Naive thymus-derived CD8-positive, alpha-beta T cell (primary cell): ENCODE data around the gene RAD18. TPM values are rescaled to one million over a fixed set of nuclear protein-coding genes. Genes with fewer than 3 reads are reported as not detected.

ENCODE experiments used
- ATAC-seq, 2 donors: fragments of 150-1000 bp; cut with Tn5 transposase in 1 of 2; sonication (Bioruptor Pico), chemical (Tn5 transposase) in 1 of 2; 1 replicate in 1 of 2; 2 replicates in 1 of 2; pipeline ENCODE4 v1.10.0; 2021; ENCODE audit warnings: mild to moderate bottlenecking in 2 of 2, moderate library complexity in 2 of 2
- POLR2A ChIA-PET: fragments of 350-600 bp; sonication (Branson Sonifier 250); formaldehyde crosslinking; loops from one replicate; lab custom pipeline; 2021; ENCODE audit warnings: antibody characterized with exemption; lab: Charles Lee
- DNase-seq, 10 donors: peaks; one replicate each; pipeline versions ENCODE4 v3.0.0 to v3.0.0-alpha.2; 2020 to 2022
- H3K27ac Mint-ChIP-seq, 10 donors: one replicate each; pipeline ENCODE4 v1.8.0; 2020 to 2022; ENCODE audit warnings: mild to moderate bottlenecking in 10 of 10, mixed read lengths in 10 of 10, moderate library complexity in 4 of 10, inconsistent platforms in 1 of 10
- H3K27me3 Mint-ChIP-seq, 5 donors: one replicate each; pipeline ENCODE4 v1.8.0; 2021 to 2022; ENCODE audit warnings: mixed read lengths in 5 of 5
- H3K36me3 Mint-ChIP-seq, 3 donors: one replicate each; pipeline ENCODE4 v1.8.0; 2020 to 2022; ENCODE audit warnings: mixed read lengths in 3 of 3, mild to moderate bottlenecking in 2 of 3, inconsistent platforms in 1 of 3
- H3K4me1 Mint-ChIP-seq, 4 donors: one replicate each; pipeline ENCODE4 v1.8.0; 2021 to 2022; ENCODE audit warnings: mixed read lengths in 4 of 4
- H3K4me3 Mint-ChIP-seq, 10 donors: one replicate each; pipeline ENCODE4 v1.8.0; 2020 to 2022; ENCODE audit warnings: mild to moderate bottlenecking in 10 of 10, mixed read lengths in 10 of 10, moderate library complexity in 6 of 10, inconsistent platforms in 1 of 10
- H3K9me3 Mint-ChIP-seq, 9 donors: one replicate each; pipeline ENCODE4 v1.8.0; 2020 to 2022; ENCODE audit warnings: mixed read lengths in 9 of 9, mild to moderate bottlenecking in 3 of 9, inconsistent platforms in 1 of 9, moderate library complexity in 1 of 9
- polyA plus RNA-seq, 3 donors: library from polyadenylated mRNA; unstranded; fragments of 300-500 nt; fragmentation: Illumina TruSeq; gene quantifications; one replicate each; pipeline ENCODE4 v1.2.3, GENCODE V29; 2021
- total RNA-seq, 8 experiments: library from RNA in 2 of 8; stranded (reverse) in 2 of 8; gene quantifications; one replicate each; pipeline ENCODE4 v1.2.3 and lab custom pipeline; 2021 to 2026

The RAD18 gene
- total and polyA plus RNA-seq, 5 experiments from 2014 or later, result 7.8 to 18.0 (median 14.6) TPM

- Mint-ChIP-seq H3K27me3 (no peaks in the 10 kb centered on the region), H3K27ac (no peak overlapping the region), H3K9me3 (peaks cover 0 to 15% (median 3%) of the 10 kb centered on the region in 9 donors), H3K36me3 (peaks cover 35 to 82% (median 72%) of the 10 kb centered on the region in 3 donors), H3K4me3 (no peak overlapping the region), H3K4me1 (peaks cover 0 to 1% (median 0%) of the 10 kb centered on the region in 4 donors)
- DNase-seq (no peak), ATAC-seq (no peak)
- POLR2A ChIA-PET, result no interaction called here
Measured at GRCh38 chr3:8884630-8885290, 78.5 kb downstream of the RAD18 start.

GRCh38 chr3:8882642-8883041, 80.6 kb downstream of the RAD18 start:
- DNase-seq (no peak), ATAC-seq (no peak)
- Mint-ChIP-seq H3K4me1 (no peaks in the 10 kb centered on the region), H3K4me3 (no peak overlapping the region), H3K27ac (no peak overlapping the region), H3K9me3 (peaks cover 0 to 15% (median 3%) of the 10 kb centered on the region in 9 donors), H3K36me3 (peaks cover 25 to 82% (median 64%) of the 10 kb centered on the region in 3 donors), H3K27me3 (no peaks in the 10 kb centered on the region)
- POLR2A ChIA-PET, result interaction anchor here (0.6 kb wide), 1 partner anchor 33 kb away, joined by 3 read pairs; no protein-coding TSS in a partner anchor

GRCh38 chr3:8882171-8882593, 81.1 kb downstream of the RAD18 start:
- no peaks in the 10 kb centered on the region for H3K4me1 Mint-ChIP-seq
- H3K36me3 Mint-ChIP-seq, result peaks cover 25 to 82% (median 65%) of the 10 kb centered on the region in 3 donors
- peaks cover 0 to 15% (median 3%) of the 10 kb centered on the region in 9 donors for H3K9me3 Mint-ChIP-seq
- DNase-seq, result no peak
- no peak overlapping the region for H3K4me3 Mint-ChIP-seq
- H3K27ac Mint-ChIP-seq, result no peak overlapping the region
- ATAC-seq, result no peak
- POLR2A ChIA-PET, result interaction anchor here (0.6 kb wide), 1 partner anchor 32 kb away, joined by 3 read pairs; no protein-coding TSS in a partner anchor
- H3K27me3 Mint-ChIP-seq, result no peaks in the 10 kb centered on the region

- no peak for ATAC-seq
- H3K27me3 Mint-ChIP-seq, result no peaks in the 10 kb centered on the region
- peaks cover 0 to 9% (median 3%) of the 10 kb centered on the region in 9 donors for H3K9me3 Mint-ChIP-seq
- H3K36me3 Mint-ChIP-seq, result peaks cover 7 to 63% (median 53%) of the 10 kb centered on the region in 3 donors
- POLR2A ChIA-PET, result no interaction called here
- no peak overlapping the region for H3K27ac Mint-ChIP-seq
- no peaks in the 10 kb centered on the region for H3K4me1 Mint-ChIP-seq
- H3K4me3 Mint-ChIP-seq, result no peak overlapping the region
- DNase-seq, result no peak
Measured at GRCh38 chr3:8879347-8879944, 83.8 kb downstream of the RAD18 start.

- Mint-ChIP-seq H3K27me3 (no peaks in the 10 kb centered on the region), H3K27ac (no peak overlapping the region), H3K9me3 (peaks cover 0 to 1% (median 0%) of the 10 kb centered on the region in 9 donors), H3K36me3 (peaks cover 0 to 34% (median 32%) of the 10 kb centered on the region in 3 donors), H3K4me1 (no peaks in the 10 kb centered on the region), H3K4me3 (no peak overlapping the region)
- ATAC-seq (no peak), DNase-seq (no peak)
- POLR2A ChIA-PET, result no interaction called here
Measured at GRCh38 chr3:8875836-8876235, 87.4 kb downstream of the RAD18 start.

GRCh38 chr3:8873740-8874139, 89.5 kb downstream of the RAD18 start:
- POLR2A ChIA-PET, result no interaction called here
- peaks cover 0 to 22% (median 20%) of the 10 kb centered on the region in 3 donors for H3K36me3 Mint-ChIP-seq
- no peak overlapping the region for H3K27ac Mint-ChIP-seq
- H3K4me3 Mint-ChIP-seq, result no peak overlapping the region
- DNase-seq (no peak), ATAC-seq (no peak)
- H3K27me3 Mint-ChIP-seq, result no peaks in the 10 kb centered on the region
- peaks cover 0 to 12% (median 0%) of the 10 kb centered on the region in 9 donors for H3K9me3 Mint-ChIP-seq
- no peaks in the 10 kb centered on the region for H3K4me1 Mint-ChIP-seq

GRCh38 chr3:8872261-8872660, 91.0 kb downstream of the RAD18 start:
- POLR2A ChIA-PET, result no interaction called here
- no peaks in the 10 kb centered on the region for H3K4me1 Mint-ChIP-seq
- no peak overlapping the region for H3K4me3 Mint-ChIP-seq
- H3K27ac Mint-ChIP-seq, result no peak overlapping the region
- DNase-seq, result no peak
- H3K36me3 Mint-ChIP-seq, result peaks cover 0 to 14% (median 9%) of the 10 kb centered on the region in 3 donors
- ATAC-seq, result no peak
- H3K27me3 Mint-ChIP-seq, result no peaks in the 10 kb centered on the region
- peaks cover 0 to 12% (median 0%) of the 10 kb centered on the region in 9 donors for H3K9me3 Mint-ChIP-seq

- ATAC-seq (no peak), DNase-seq (no peak)
- peak overlapping the region in 1 of 10 donors; percentile 33 for H3K27ac Mint-ChIP-seq
- H3K27me3 Mint-ChIP-seq, result no peaks in the 10 kb centered on the region
- POLR2A ChIA-PET, result no interaction called here
- no peak overlapping the region for H3K4me3 Mint-ChIP-seq
- peaks cover 0 to 12% (median 0%) of the 10 kb centered on the region in 9 donors for H3K9me3 Mint-ChIP-seq
- no peaks in the 10 kb centered on the region for H3K4me1 Mint-ChIP-seq
- H3K36me3 Mint-ChIP-seq, result peaks cover 0 to 5% (median under 1%) of the 10 kb centered on the region in 3 donors
Measured at GRCh38 chr3:8871306-8871705, 92.0 kb downstream of the RAD18 start.

- no peaks in the 10 kb centered on the region for H3K27me3 Mint-ChIP-seq
- ATAC-seq (no peak), DNase-seq (no peak)
- H3K4me3 Mint-ChIP-seq, result no peak overlapping the region
- H3K36me3 Mint-ChIP-seq, result peaks cover 0 to 5% (median 0%) of the 10 kb centered on the region in 3 donors
- H3K9me3 Mint-ChIP-seq, result peaks cover 0 to 12% (median 0%) of the 10 kb centered on the region in 9 donors
- H3K27ac Mint-ChIP-seq, result no peak overlapping the region
- POLR2A ChIA-PET, result no interaction called here
- H3K4me1 Mint-ChIP-seq, result no peaks in the 10 kb centered on the region
Measured at GRCh38 chr3:8870134-8870533, 93.1 kb downstream of the RAD18 start.

- peaks cover 0 to 5% (median 0%) of the 10 kb centered on the region in 3 donors for H3K36me3 Mint-ChIP-seq
- peaks cover 0 to 12% (median 0%) of the 10 kb centered on the region in 9 donors for H3K9me3 Mint-ChIP-seq
- DNase-seq (no peak), ATAC-seq (no peak)
- H3K4me1 Mint-ChIP-seq, result no peaks in the 10 kb centered on the region
- H3K4me3 Mint-ChIP-seq, result no peak overlapping the region
- POLR2A ChIA-PET, result no interaction called here
- no peaks in the 10 kb centered on the region for H3K27me3 Mint-ChIP-seq
- no peak overlapping the region for H3K27ac Mint-ChIP-seq
Measured at GRCh38 chr3:8869613-8870012, 93.7 kb downstream of the RAD18 start.

GRCh38 chr3:8868996-8869395, 94.3 kb downstream of the RAD18 start:
- POLR2A ChIA-PET, result no interaction called here
- H3K36me3 Mint-ChIP-seq, result peaks cover 0 to 5% (median 0%) of the 10 kb centered on the region in 3 donors
- ATAC-seq (no peak), DNase-seq (no peak)
- no peaks in the 10 kb centered on the region for H3K27me3 Mint-ChIP-seq
- H3K9me3 Mint-ChIP-seq, result peaks cover 0 to 12% (median 0%) of the 10 kb centered on the region in 9 donors
- H3K4me1 Mint-ChIP-seq, result no peaks in the 10 kb centered on the region
- H3K4me3 Mint-ChIP-seq, result no peak overlapping the region
- H3K27ac Mint-ChIP-seq, result no peak overlapping the region

GRCh38 chr3:8867646-8868045, 95.6 kb downstream of the RAD18 start:
- no peaks in the 10 kb centered on the region for H3K4me1 Mint-ChIP-seq
- H3K36me3 Mint-ChIP-seq, result peaks cover 0 to 5% (median 0%) of the 10 kb centered on the region in 3 donors
- POLR2A ChIA-PET, result no interaction called here
- ATAC-seq (no peak), DNase-seq (no peak)
- H3K27ac Mint-ChIP-seq, result no peak overlapping the region
- no peak overlapping the region for H3K4me3 Mint-ChIP-seq
- no peaks in the 10 kb centered on the region for H3K27me3 Mint-ChIP-seq
- H3K9me3 Mint-ChIP-seq, result peaks cover 0 to 12% (median 0%) of the 10 kb centered on the region in 9 donors

- H3K9me3 Mint-ChIP-seq, result peaks cover 0 to 10% (median 0%) of the 10 kb centered on the region in 9 donors
- no peak for DNase-seq
- H3K27me3 Mint-ChIP-seq, result no peaks in the 10 kb centered on the region
- H3K36me3 Mint-ChIP-seq, result peaks cover 0 to 3% (median 0%) of the 10 kb centered on the region in 3 donors
- H3K4me1 Mint-ChIP-seq, result no peaks in the 10 kb centered on the region
- H3K4me3 Mint-ChIP-seq, result no peak overlapping the region
- POLR2A ChIA-PET, result no interaction called here
- no peak overlapping the region for H3K27ac Mint-ChIP-seq
- no peak for ATAC-seq
Measured at GRCh38 chr3:8865697-8866096, 97.6 kb downstream of the RAD18 start.
